Esophagus muscularis mucosa (tissue), 4 donors: Measurements from ENCODE around the gene OR2F1. TPM values are rescaled to one million over a fixed set of nuclear protein-coding genes. Genes with fewer than 3 reads are reported as not detected.

Experiments
- DNase-seq: peaks from one replicate; pipeline ENCODE4 v3.0.0-alpha.2; 2017; ENCODE audit errors: extremely low spot score
- H3K27ac ChIP-seq, 4 donors: fragments of 200-600 bp; sonication (generic); replicated peaks in 1 of 4; 1 replicate in 3 of 4; 2 replicates in 1 of 4; pipeline ENCODE4 v1.5.1; 2016 to 2019; ENCODE audit warnings: mild to moderate bottlenecking in 1 of 4
- H3K27me3 ChIP-seq, 4 donors: fragments of 200-600 bp; sonication (generic); one replicate each; pipeline versions ENCODE4 v1.5.1 to v1.6.0; 2016 to 2019
- H3K36me3 ChIP-seq, 4 donors: fragments of 200-600 bp; sonication (generic); one replicate each; pipeline ENCODE4 v1.5.1; 2016 to 2019
- H3K4me1 ChIP-seq, 4 donors: fragments of 200-600 bp; sonication (generic); one replicate each; pipeline ENCODE4 v1.5.1; 2016 to 2019
- H3K4me3 ChIP-seq, 4 donors: fragments of 200-600 bp; sonication (generic); 1 replicate in 2 of 4; 2 replicates in 2 of 4; pipeline ENCODE4 v1.5.1; 2016 to 2019; ENCODE audit warnings: mild to moderate bottlenecking in 4 of 4, moderate library complexity in 1 of 4
- H3K9me3 ChIP-seq, 4 donors: fragments of 200-600 bp; sonication (generic); 1 replicate in 3 of 4; 2 replicates in 1 of 4; pipeline ENCODE4 v1.5.1; 2016 to 2019
- CTCF ChIP-seq, 3 experiments: fragments of 200-600 bp in 2 of 3; fragments of 450-650 bp in 1 of 3; sonication (generic) in 2 of 3; IDR thresholded peaks; one replicate each; pipeline ENCODE4 v1.5.1; 2017 to 2019; ENCODE audit warnings: antibody characterized with exemption in 3 of 3, mild to moderate bottlenecking in 2 of 3, moderate library complexity in 1 of 3
- EP300 ChIP-seq: sonication (generic); formaldehyde crosslinking; IDR thresholded peaks from one replicate; pipeline ENCODE4 v1.6.1; 2017; ENCODE audit warnings: antibody characterized with exemption
- POLR2A ChIP-seq: fragments of 450-650 bp; IDR thresholded peaks from one replicate; pipeline ENCODE4 v1.6.1; 2017; ENCODE audit warnings: antibody characterized with exemption, moderate library complexity, mild to moderate bottlenecking, low read depth
- POLR2AphosphoS5 ChIP-seq, 2 donors: sonication (generic); formaldehyde crosslinking; IDR thresholded peaks; one replicate each; pipeline ENCODE4 v1.6.1; 2017; ENCODE audit warnings: antibody characterized with exemption in 2 of 2
- WGBS: methylation state at CpG from one replicate; pipeline ENCODE4 v1.1.5; 2018; 5-methylcytosine and 5-hydroxymethylcytosine counted together
- intact Hi-C: fragments of 100-400 bp; cut with DNase I; formaldehyde crosslinking; loops from one replicate; pipeline ENCODE4 v1.15.1; 2023
- total RNA-seq, 4 donors: library from RNA; depleted of rRNA; stranded (reverse); fragments of >200 nt; gene quantifications; one replicate each; pipeline versions ENCODE4 v1.1.0 to v1.2.1, GENCODE V29; 2016

Gene OR2F1
- total RNA-seq, 4 donors from 2014 or later = not detected

- intact Hi-C loops = no loop called here
- TF ChIP-seq EP300 (no peak), POLR2AphosphoS5 (IDR thresholded peaks at IDR 0.05) (no peak), POLR2A (no peak), CTCF (IDR thresholded peaks at IDR 0.05) (no peak)
- Histone ChIP-seq H3K9me3 (no peaks in the 10 kb centered on the region), H3K27me3 (no peaks in the 10 kb centered on the region), H3K4me3 (no peak overlapping the region), H3K4me1 (peaks cover 0 to 16% (median 8%) of the 10 kb centered on the region in 4 donors), H3K36me3 (no peaks in the 10 kb centered on the region), H3K27ac (no peak overlapping the region)
- DNase-seq = no peak
- 94% methylated on average over 5 of the region's 5 CpGs for WGBS
These were observed 29.3 kb downstream of the OR2F1 start for GRCh38 chr7:143983960-143984359.

GRCh38 chr7:143987513-143987912, 32.9 kb downstream of the OR2F1 start:
- intact Hi-C loops = no loop called here

GRCh38 chr7:143988976-143989745, 34.5 kb downstream of the OR2F1 start:
- no peak for DNase-seq
- Histone ChIP-seq H3K27ac (peak overlapping the region in 2 of 4 donors; percentile 24 to 50), H3K4me3 (no peak overlapping the region), H3K9me3 (no peaks in the 10 kb centered on the region), H3K27me3 (no peaks in the 10 kb centered on the region), H3K4me1 (peaks cover 0 to 36% (median 29%) of the 10 kb centered on the region in 4 donors), H3K36me3 (no peaks in the 10 kb centered on the region)
- TF ChIP-seq EP300 (no peak), POLR2A (no peak), CTCF (IDR thresholded peaks at IDR 0.05) (no peak), POLR2AphosphoS5 (IDR thresholded peaks at IDR 0.05) (no peak)
- intact Hi-C loops = no loop called here
- WGBS = 87% methylated on average over 5 of the region's 5 CpGs

More at GRCh38 chr7:143987513-143987912, 32.9 kb downstream of the OR2F1 start:
- no peak for DNase-seq
- no peak for TF ChIP-seq EP300
- TF ChIP-seq CTCF (IDR thresholded peaks at IDR 0.05) = no peak
- TF ChIP-seq POLR2AphosphoS5 (IDR thresholded peaks at IDR 0.05) = no peak
- no peak for TF ChIP-seq POLR2A
- H3K9me3 ChIP-seq = no peaks in the 10 kb centered on the region
- H3K36me3 ChIP-seq = no peaks in the 10 kb centered on the region
- H3K27ac ChIP-seq = no peak overlapping the region
- no peak overlapping the region for H3K4me3 ChIP-seq
- H3K4me1 ChIP-seq = peaks cover 0 to 30% (median 22%) of the 10 kb centered on the region in 4 donors
- H3K27me3 ChIP-seq = no peaks in the 10 kb centered on the region

GRCh38 chr7:143992670-143993069, 38.0 kb downstream of the OR2F1 start:
- DNase-seq = no peak
- H3K9me3 ChIP-seq = no peaks in the 10 kb centered on the region
- peaks cover 0 to 34% (median 28%) of the 10 kb centered on the region in 4 donors for H3K4me1 ChIP-seq
- no peaks in the 10 kb centered on the region for H3K27me3 ChIP-seq
- H3K27ac ChIP-seq = no peak overlapping the region
- H3K36me3 ChIP-seq = no peaks in the 10 kb centered on the region
- intact Hi-C loops = no loop called here
- no peak for TF ChIP-seq EP300
- no peak for TF ChIP-seq CTCF (IDR thresholded peaks at IDR 0.05)
- no peak for TF ChIP-seq POLR2A
- TF ChIP-seq POLR2AphosphoS5 (IDR thresholded peaks at IDR 0.05) = no peak
- H3K4me3 ChIP-seq = no peak overlapping the region
